Fibroblast of lung (primary cell): ENCODE data around the gene IGFL2.

Experiments
- EZH2 ChIP-seq: IDR thresholded peaks from 2 replicates; pipeline ENCODE4 v1.5.1; 2012; ENCODE audit warnings: low read length, control low read depth, mild to moderate bottlenecking; ENCODE audit errors: missing control alignments
- TF ChIP-seq, protein P1 (sequence below), 2 donors: IDR thresholded peaks in 1 of 2; conservative IDR thresholded peaks in 1 of 2; 1 replicate in 1 of 2; 2 replicates in 1 of 2; pipeline ENCODE4 v1.5.1; 2011 to 2012; ENCODE audit warnings: low read length in 2 of 2, control low read depth in 1 of 2, inconsistent platforms in 1 of 2, low read depth in 1 of 2, mild to moderate bottlenecking in 1 of 2

DNA sequence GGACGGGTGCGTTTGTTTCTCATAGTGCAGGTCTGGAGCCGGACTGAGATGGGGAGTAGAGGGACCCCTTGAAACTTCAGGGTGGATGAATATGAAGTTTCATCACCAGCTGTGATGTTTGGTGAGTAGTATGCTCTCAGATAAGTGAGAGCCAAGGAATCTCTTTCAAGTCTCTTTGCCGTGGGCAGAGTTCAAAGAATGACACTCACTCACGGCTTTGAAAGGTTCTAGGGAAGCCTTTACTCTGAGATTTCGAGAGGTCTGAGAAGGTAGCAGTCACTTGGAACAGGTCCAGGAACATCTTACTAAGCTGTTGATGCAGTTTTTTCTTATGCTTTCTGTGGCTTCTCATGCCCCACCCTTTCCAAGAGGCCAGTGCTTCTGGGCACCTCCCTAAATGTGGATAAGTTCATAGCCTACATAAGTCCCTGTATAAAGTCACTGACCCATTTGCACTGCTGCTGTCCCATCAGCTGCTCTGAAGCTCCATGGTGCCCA is at the start of gene IGFL2:
- TF ChIP-seq, protein P1, sequence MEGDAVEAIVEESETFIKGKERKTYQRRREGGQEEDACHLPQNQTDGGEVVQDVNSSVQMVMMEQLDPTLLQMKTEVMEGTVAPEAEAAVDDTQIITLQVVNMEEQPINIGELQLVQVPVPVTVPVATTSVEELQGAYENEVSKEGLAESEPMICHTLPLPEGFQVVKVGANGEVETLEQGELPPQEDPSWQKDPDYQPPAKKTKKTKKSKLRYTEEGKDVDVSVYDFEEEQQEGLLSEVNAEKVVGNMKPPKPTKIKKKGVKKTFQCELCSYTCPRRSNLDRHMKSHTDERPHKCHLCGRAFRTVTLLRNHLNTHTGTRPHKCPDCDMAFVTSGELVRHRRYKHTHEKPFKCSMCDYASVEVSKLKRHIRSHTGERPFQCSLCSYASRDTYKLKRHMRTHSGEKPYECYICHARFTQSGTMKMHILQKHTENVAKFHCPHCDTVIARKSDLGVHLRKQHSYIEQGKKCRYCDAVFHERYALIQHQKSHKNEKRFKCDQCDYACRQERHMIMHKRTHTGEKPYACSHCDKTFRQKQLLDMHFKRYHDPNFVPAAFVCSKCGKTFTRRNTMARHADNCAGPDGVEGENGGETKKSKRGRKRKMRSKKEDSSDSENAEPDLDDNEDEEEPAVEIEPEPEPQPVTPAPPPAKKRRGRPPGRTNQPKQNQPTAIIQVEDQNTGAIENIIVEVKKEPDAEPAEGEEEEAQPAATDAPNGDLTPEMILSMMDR (conservative IDR thresholded peaks at IDR 0.05 in 1 of 2, IDR thresholded peaks at IDR 0.05 in 1 of 2; ENCODE audit: low read depth in 1 of 2, low read length in 2 of 2): no peak
- TF ChIP-seq EZH2: no peak
